ENCODE results near the gene CD93.

Gene CD93

DNA sequence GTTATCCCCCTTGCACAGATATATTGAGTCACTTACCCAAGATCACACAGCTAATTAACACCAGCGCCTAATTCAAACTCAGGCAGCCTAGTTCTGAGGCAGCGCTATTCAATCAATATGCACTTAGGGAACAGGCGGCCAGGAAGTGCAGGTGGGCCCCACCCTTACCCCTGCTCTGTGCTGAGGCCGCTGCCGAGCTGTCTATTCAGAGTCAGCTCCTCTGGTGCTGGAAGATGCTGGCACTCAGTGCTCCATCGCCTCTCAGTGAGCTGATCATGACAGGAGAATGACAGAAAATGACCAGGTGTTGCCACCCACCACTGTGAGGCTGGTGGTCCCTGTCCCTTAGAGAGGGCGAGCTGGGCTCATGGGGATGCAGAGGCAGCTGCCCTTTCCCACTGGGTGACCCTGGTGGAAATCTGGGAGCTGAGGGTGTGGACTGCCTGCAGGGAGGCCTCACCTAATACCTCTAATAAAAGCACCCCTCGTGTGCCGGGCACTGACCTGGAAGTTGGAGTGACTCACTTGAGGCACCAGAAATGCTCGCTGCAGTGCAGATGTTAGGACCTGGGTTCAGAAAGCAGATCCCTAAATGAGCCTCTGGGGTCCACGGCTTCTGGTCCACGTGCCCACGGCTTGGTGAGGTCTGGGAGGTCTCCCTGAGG is 42.5 kb upstream of the CD93 start:
- no peak for DNase-seq
- WGBS: 80% methylated on average over 13 of the region's 13 CpGs
- peak overlapping the region in 1 of 2 experiments; percentile 64 for H3K14ac ChIP-seq (ENCODE audit: low read length in 2 of 2)
- H2BK5ac ChIP-seq (ENCODE audit: low read depth, low read length, poor library complexity, severe bottlenecking): no peak overlapping the region
- H3K23ac ChIP-seq (ENCODE audit: low read length in 2 of 2): no peak overlapping the region
- no peaks in the 10 kb centered on the region for H3K79me1 ChIP-seq (replicated peaks; ENCODE audit: low read length, poor library complexity, severe bottlenecking)
- H3K4ac ChIP-seq (ENCODE audit: low read depth in 1 of 2, low read length in 2 of 2): no peak overlapping the region
- H2BK15ac ChIP-seq (ENCODE audit: low read depth, poor library complexity, severe bottlenecking): no peak overlapping the region
- H2AFZ ChIP-seq (ENCODE audit: low read depth, low read length): no peak overlapping the region
- H3K9me3 ChIP-seq (ENCODE audit: control insufficient read depth, low read length): no peaks in the 10 kb centered on the region
- no peak overlapping the region for H2AK5ac ChIP-seq (ENCODE audit: low read length, severe bottlenecking)
- H3K18ac ChIP-seq (ENCODE audit: low read depth in 1 of 2, low read length in 2 of 2): peak overlapping the region in 1 of 2 experiments; percentile 41
- no peak overlapping the region for H3K9ac ChIP-seq (ENCODE audit: low read length)
- no peak overlapping the region for H3K4me3 ChIP-seq (ENCODE audit: insufficient read depth in 1 of 2, low read depth in 1 of 2, low read length in 2 of 2)
- no peak overlapping the region for H2BK120ac ChIP-seq (ENCODE audit: low read depth, low read length)
- no peak overlapping the region for H3K27ac ChIP-seq (ENCODE audit: low read length, poor library complexity, severe bottlenecking)
- H3K4me2 ChIP-seq (ENCODE audit: low read length, poor library complexity, severe bottlenecking): no peak overlapping the region
- no peaks in the 10 kb centered on the region for H3K27me3 ChIP-seq (ENCODE audit: control insufficient read depth in 1 of 2, insufficient read depth in 1 of 2, low read length in 2 of 2)
- peaks cover 6% of the 10 kb centered on the region for H3K4me1 ChIP-seq (ENCODE audit: control insufficient read depth, insufficient read depth, low read depth, low read length)
- peak overlapping the region in 1 of 2 experiments; percentile 32 for H2BK12ac ChIP-seq (ENCODE audit: low read length in 2 of 2)
- H4K91ac ChIP-seq (ENCODE audit: low read length): no peak overlapping the region
- H3K36me3 ChIP-seq (ENCODE audit: control insufficient read depth in 1 of 2, insufficient read depth in 2 of 2, low read depth in 1 of 2, low read length in 2 of 2): no peaks in the 10 kb centered on the region
- no peak overlapping the region for H4K8ac ChIP-seq (ENCODE audit: low read length)

DNA sequence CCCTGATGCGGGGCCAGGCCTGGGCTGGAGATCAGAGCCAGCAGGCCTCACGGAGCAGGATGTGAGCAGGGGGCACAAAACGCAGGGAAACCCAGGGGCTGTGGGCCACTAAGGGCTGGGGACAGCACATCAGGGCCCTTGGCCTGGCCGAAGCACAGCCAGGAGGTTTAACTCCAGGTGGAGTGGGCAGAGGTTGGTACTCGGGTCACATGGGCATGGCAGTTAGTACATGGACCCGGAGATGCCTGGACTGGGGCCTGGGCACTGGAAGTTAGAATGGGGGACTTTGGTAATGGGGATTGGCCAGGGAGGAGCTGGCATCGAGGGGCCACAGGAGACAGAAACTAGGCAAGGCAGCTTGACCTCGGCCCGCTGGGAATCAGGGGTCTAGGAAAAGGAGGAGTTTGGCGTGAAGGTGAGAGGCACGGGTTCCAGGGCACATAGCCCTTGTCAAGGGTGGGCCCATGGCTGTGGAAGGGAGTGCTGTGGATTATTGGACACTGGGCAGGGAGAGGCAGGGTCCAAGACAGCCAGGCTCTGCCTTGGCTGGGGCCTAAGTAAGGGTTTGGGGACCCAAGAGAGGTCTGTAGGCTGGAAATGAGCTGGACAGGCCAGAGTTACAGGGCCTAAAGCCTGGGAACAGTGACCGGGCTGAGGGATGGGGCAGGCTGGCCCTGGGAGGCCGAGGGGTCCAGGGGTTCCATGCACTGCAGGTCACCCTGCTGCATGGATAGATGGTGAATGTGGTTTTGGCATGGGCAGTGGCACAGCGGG is 41.6 kb upstream of the CD93 start:
- WGBS: 95% methylated on average over 14 of the region's 14 CpGs

DNA sequence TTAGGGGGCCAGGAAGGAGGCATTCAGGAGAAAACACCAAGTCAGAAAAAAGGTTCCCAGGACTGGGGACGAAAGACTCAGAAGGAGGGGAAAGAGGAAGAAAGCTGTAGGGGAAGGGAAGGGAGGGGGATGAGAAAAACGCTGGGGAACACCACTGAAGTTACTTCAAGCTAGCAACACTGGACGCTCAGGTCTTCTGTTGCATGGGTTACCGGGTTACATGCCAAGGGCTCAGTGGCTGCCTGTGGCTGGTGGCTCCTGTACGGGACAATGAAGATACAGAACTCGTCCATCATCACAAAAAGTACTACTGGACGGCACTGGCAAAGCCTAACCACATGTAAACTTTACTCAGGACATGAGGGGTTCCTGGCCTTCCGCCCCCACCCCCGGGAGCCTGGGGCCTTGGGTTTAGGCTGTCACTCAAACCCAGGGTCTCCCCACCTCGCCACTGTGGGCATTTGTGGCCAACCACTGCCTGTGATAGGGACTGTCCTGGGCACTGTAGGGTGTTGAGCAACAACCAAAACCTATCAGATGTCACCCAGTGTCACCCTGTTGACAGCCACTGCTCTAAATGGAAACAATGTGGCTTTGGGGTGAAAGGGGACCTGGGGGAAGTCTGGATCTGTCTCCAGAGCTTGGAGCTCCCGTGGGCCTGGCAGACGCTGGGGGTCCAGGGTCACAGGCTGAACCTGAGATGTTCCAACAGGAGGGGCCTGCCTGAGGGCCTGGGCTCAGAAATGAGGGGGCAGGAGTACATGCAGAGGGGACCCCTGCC is 40.3 kb upstream of the CD93 start:
- no peak overlapping the region for H2BK5ac ChIP-seq (ENCODE audit: low read depth, low read length, poor library complexity, severe bottlenecking)
- no peak overlapping the region for H2AK5ac ChIP-seq (ENCODE audit: low read length, severe bottlenecking)
- H3K9me3 ChIP-seq (ENCODE audit: control insufficient read depth, low read length): no peaks in the 10 kb centered on the region
- no peak overlapping the region for H3K23ac ChIP-seq (ENCODE audit: low read length in 2 of 2)
- peak overlapping the region; percentile 30 to 56 for H3K18ac ChIP-seq (ENCODE audit: low read depth in 1 of 2, low read length in 2 of 2)
- 92% methylated on average over 12 of the region's 12 CpGs for WGBS
- H3K9ac ChIP-seq (ENCODE audit: low read length): no peak overlapping the region
- no peak overlapping the region for H2AFZ ChIP-seq (ENCODE audit: low read depth, low read length)
- peak overlapping the region in 1 of 2 experiments; percentile 40 for H3K4ac ChIP-seq (ENCODE audit: low read depth in 1 of 2, low read length in 2 of 2)
- no peak overlapping the region for H2BK120ac ChIP-seq (ENCODE audit: low read depth, low read length)
- no peak overlapping the region for H3K4me3 ChIP-seq (ENCODE audit: insufficient read depth in 1 of 2, low read depth in 1 of 2, low read length in 2 of 2)
- H4K91ac ChIP-seq (ENCODE audit: low read length): peak overlapping the region; percentile 36
- H3K36me3 ChIP-seq (ENCODE audit: control insufficient read depth in 1 of 2, insufficient read depth in 2 of 2, low read depth in 1 of 2, low read length in 2 of 2): no peaks in the 10 kb centered on the region
- H4K8ac ChIP-seq (ENCODE audit: low read length): no peak overlapping the region
- no peak overlapping the region for H3K4me2 ChIP-seq (ENCODE audit: low read length, poor library complexity, severe bottlenecking)
- H3K14ac ChIP-seq (ENCODE audit: low read length in 2 of 2): peak overlapping the region in 1 of 2 experiments; percentile 2
- H3K4me1 ChIP-seq (ENCODE audit: control insufficient read depth, insufficient read depth, low read depth, low read length): peaks cover 6% of the 10 kb centered on the region
- H3K27ac ChIP-seq (ENCODE audit: low read length, poor library complexity, severe bottlenecking): no peak overlapping the region
- no peaks in the 10 kb centered on the region for H3K27me3 ChIP-seq (ENCODE audit: control insufficient read depth in 1 of 2, insufficient read depth in 1 of 2, low read length in 2 of 2)
- H3K79me1 ChIP-seq (replicated peaks; ENCODE audit: low read length, poor library complexity, severe bottlenecking): no peaks in the 10 kb centered on the region
- no peak for DNase-seq
- peak overlapping the region; percentile 30 for H2BK15ac ChIP-seq (ENCODE audit: low read depth, poor library complexity, severe bottlenecking)
- H2BK12ac ChIP-seq (ENCODE audit: low read length in 2 of 2): peak overlapping the region in 1 of 2 experiments; percentile 9

More for the DNA sequence above, 41.6 kb upstream of the CD93 start:
- Histone ChIP-seq H3K27me3 (ENCODE audit: control insufficient read depth in 1 of 2, insufficient read depth in 1 of 2, low read length in 2 of 2) (no peaks in the 10 kb centered on the region), H3K79me1 (replicated peaks; ENCODE audit: low read length, poor library complexity, severe bottlenecking) (no peaks in the 10 kb centered on the region), H2AK5ac (ENCODE audit: low read length, severe bottlenecking) (no peak overlapping the region), H3K4me3 (ENCODE audit: insufficient read depth in 1 of 2, low read depth in 1 of 2, low read length in 2 of 2) (no peak overlapping the region), H4K8ac (ENCODE audit: low read length) (no peak overlapping the region), H3K4ac (ENCODE audit: low read depth in 1 of 2, low read length in 2 of 2) (peak overlapping the region in 1 of 2 experiments; percentile 46), H3K4me2 (ENCODE audit: low read length, poor library complexity, severe bottlenecking) (no peak overlapping the region), H3K27ac (ENCODE audit: low read length, poor library complexity, severe bottlenecking) (no peak overlapping the region), H2BK5ac (ENCODE audit: low read depth, low read length, poor library complexity, severe bottlenecking) (no peak overlapping the region), H2AFZ (ENCODE audit: low read depth, low read length) (no peak overlapping the region), H3K18ac (ENCODE audit: low read depth in 1 of 2, low read length in 2 of 2) (peak overlapping the region; percentile 41 to 65), H2BK120ac (ENCODE audit: low read depth, low read length) (no peak overlapping the region), H3K23ac (ENCODE audit: low read length in 2 of 2) (no peak overlapping the region), H3K9ac (ENCODE audit: low read length) (no peak overlapping the region), H2BK15ac (ENCODE audit: low read depth, poor library complexity, severe bottlenecking) (peak overlapping the region; percentile 92), H3K9me3 (ENCODE audit: control insufficient read depth, low read length) (no peaks in the 10 kb centered on the region), H3K36me3 (ENCODE audit: control insufficient read depth in 1 of 2, insufficient read depth in 2 of 2, low read depth in 1 of 2, low read length in 2 of 2) (no peaks in the 10 kb centered on the region), H2BK12ac (ENCODE audit: low read length in 2 of 2) (peak overlapping the region; percentile 45 to 74), H3K14ac (ENCODE audit: low read length in 2 of 2) (peak overlapping the region in 1 of 2 experiments; percentile 44), H3K4me1 (ENCODE audit: control insufficient read depth, insufficient read depth, low read depth, low read length) (peaks cover 6% of the 10 kb centered on the region), H4K91ac (ENCODE audit: low read length) (peak overlapping the region; percentile 76)
- no peak for DNase-seq

Data from mesenchymal stem cell (in vitro differentiated cells and primary cell).